Loucy (cell line): ENCODE data around the gene MYO5B.

Experiments used
- H2AFZ ChIP-seq: fragments of 200-600 bp; sonication (generic); 2 replicates; pipeline ENCODE4 v1.6.0; 2016; ENCODE audit warnings: antibody characterized with exemption, mild to moderate bottlenecking, low read length, moderate library complexity
- H3F3A ChIP-seq: fragments of 200-600 bp; 2 replicates; pipeline ENCODE4 v1.6.0; 2016; ENCODE audit warnings: antibody characterized with exemption, low read depth, mild to moderate bottlenecking
- H3K27me3 ChIP-seq: fragments of 200-600 bp; sonication (generic); 2 replicates; pipeline ENCODE4 v1.6.1; 2014; ENCODE audit warnings: low read length, mild to moderate bottlenecking; ENCODE audit not compliant: insufficient read depth, poor library complexity, severe bottlenecking
- H3K36me3 ChIP-seq: fragments of 200-600 bp; sonication (generic); 2 replicates; pipeline ENCODE4 v1.6.1; 2016; ENCODE audit warnings: low read length; ENCODE audit not compliant: insufficient read depth
- H3K4me1 ChIP-seq: fragments of 200-600 bp; sonication (generic); 2 replicates; pipeline ENCODE4 v1.5.1; 2014; ENCODE audit warnings: low read length, mild to moderate bottlenecking; ENCODE audit not compliant: insufficient read depth, poor library complexity, severe bottlenecking
- H3K4me2 ChIP-seq: fragments of 200-600 bp; sonication (generic); 2 replicates; pipeline ENCODE4 v1.6.0; 2014; ENCODE audit warnings: antibody characterized with exemption, low read length, low read depth, mild to moderate bottlenecking; ENCODE audit not compliant: poor library complexity, severe bottlenecking
- H3K4me3 ChIP-seq: fragments of 200-600 bp; sonication (generic); 2 replicates; pipeline ENCODE4 v1.5.1; 2014; ENCODE audit warnings: low read length, mild to moderate bottlenecking, mixed read lengths; ENCODE audit not compliant: poor library complexity, severe bottlenecking
- H3K79me2 ChIP-seq: fragments of 200-600 bp; sonication (generic); 2 replicates; pipeline ENCODE4 v1.6.1; 2014; ENCODE audit warnings: low read length; ENCODE audit not compliant: insufficient read depth
- H3K9ac ChIP-seq: fragments of 200-600 bp; sonication (generic); 2 replicates; pipeline ENCODE4 v1.6.0; 2014; ENCODE audit warnings: mild to moderate bottlenecking, low read depth, low read length, moderate library complexity; ENCODE audit not compliant: poor library complexity, severe bottlenecking
- H3K9me2 ChIP-seq: fragments of 200-600 bp; sonication (generic); replicated peaks from 2 replicates; pipeline ENCODE4 v1.6.1; 2016; ENCODE audit warnings: low read depth, low read length, mixed read lengths
- H3K9me3 ChIP-seq: fragments of 200-600 bp; sonication (generic); 2 replicates; pipeline ENCODE4 v1.6.1; 2014; ENCODE audit warnings: mild to moderate bottlenecking, antibody characterized with exemption, low read length, low read depth; ENCODE audit not compliant: insufficient read depth
- H4K20me1 ChIP-seq: fragments of 200-600 bp; sonication (generic); 2 replicates; pipeline ENCODE4 v1.6.0; 2014; ENCODE audit warnings: antibody characterized with exemption, low read length, mild to moderate bottlenecking; ENCODE audit not compliant: insufficient read depth, poor library complexity, severe bottlenecking
- EZH2phosphoT487 ChIP-seq: fragments of 200-600 bp; IDR thresholded peaks from 2 replicates; pipeline ENCODE4 v1.6.1; 2018; ENCODE audit warnings: antibody characterized with exemption, mild to moderate bottlenecking, moderate library complexity, borderline replicate concordance
- TF ChIP-seq, protein P1 (sequence below): fragments of 200-600 bp; sonication (generic); conservative IDR thresholded peaks from 2 replicates; pipeline ENCODE4 v1.5.1; 2014; ENCODE audit warnings: mild to moderate bottlenecking, antibody characterized with exemption, low read length

Gene MYO5B

DNA sequence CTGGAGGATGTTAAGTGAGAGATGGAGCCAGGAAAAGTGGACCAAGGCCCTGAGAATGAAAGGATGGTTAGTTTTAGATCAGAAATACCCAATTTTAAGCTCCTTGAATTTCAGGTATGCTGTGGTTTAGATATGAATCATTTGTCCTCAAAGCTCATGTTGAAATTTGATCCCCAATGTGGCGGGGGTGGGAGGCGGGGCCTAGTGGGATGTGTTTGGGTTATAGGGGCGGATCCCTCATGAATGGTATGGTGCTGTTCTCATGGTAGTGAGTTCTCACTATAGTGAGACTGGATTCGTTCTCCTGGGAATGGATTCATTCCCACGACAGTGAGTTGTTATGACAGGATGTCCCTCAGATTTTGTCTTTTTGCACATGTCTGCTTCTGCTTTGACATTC is 11.4 kb downstream of the MYO5B start:
- H3K4me2 ChIP-seq: no peak overlapping the region
- H3K4me1 ChIP-seq: no peaks in the 10 kb centered on the region
- no peaks in the 10 kb centered on the region for H3F3A ChIP-seq
- H4K20me1 ChIP-seq: no peaks in the 10 kb centered on the region
- no peaks in the 10 kb centered on the region for H3K79me2 ChIP-seq
- H3K36me3 ChIP-seq: no peaks in the 10 kb centered on the region
- no peaks in the 10 kb centered on the region for H3K9me3 ChIP-seq
- H3K4me3 ChIP-seq: no peak overlapping the region
- no peak for TF ChIP-seq EZH2phosphoT487
- TF ChIP-seq, protein P1, sequence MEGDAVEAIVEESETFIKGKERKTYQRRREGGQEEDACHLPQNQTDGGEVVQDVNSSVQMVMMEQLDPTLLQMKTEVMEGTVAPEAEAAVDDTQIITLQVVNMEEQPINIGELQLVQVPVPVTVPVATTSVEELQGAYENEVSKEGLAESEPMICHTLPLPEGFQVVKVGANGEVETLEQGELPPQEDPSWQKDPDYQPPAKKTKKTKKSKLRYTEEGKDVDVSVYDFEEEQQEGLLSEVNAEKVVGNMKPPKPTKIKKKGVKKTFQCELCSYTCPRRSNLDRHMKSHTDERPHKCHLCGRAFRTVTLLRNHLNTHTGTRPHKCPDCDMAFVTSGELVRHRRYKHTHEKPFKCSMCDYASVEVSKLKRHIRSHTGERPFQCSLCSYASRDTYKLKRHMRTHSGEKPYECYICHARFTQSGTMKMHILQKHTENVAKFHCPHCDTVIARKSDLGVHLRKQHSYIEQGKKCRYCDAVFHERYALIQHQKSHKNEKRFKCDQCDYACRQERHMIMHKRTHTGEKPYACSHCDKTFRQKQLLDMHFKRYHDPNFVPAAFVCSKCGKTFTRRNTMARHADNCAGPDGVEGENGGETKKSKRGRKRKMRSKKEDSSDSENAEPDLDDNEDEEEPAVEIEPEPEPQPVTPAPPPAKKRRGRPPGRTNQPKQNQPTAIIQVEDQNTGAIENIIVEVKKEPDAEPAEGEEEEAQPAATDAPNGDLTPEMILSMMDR: no peak
- H2AFZ ChIP-seq: no peak overlapping the region
- no peaks in the 10 kb centered on the region for H3K9me2 ChIP-seq
- no peaks in the 10 kb centered on the region for H3K27me3 ChIP-seq
- H3K9ac ChIP-seq: no peak overlapping the region

DNA sequence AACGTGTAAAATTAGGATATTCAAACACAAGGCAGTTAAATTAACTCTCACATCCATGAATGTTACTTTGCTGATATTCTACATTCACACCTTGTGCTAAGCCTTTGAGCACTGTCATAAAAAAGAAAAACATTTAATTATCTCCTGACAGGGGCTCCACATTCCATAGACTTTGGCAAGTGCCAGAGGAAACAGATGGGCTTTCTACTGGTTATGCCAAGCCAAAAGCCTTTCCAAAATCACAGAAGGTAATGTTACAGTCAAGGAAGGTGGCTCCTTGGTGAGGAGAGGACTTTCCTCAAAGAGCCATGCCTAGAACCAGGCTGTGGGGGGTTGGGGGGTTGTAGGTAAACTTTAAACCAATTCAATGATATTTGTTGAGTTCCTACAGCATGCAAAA is 12.4 kb downstream of the MYO5B start:
- H3K9me3 ChIP-seq: no peaks in the 10 kb centered on the region
- no peaks in the 10 kb centered on the region for H3K36me3 ChIP-seq
- no peaks in the 10 kb centered on the region for H3K79me2 ChIP-seq
- H3K4me2 ChIP-seq: no peak overlapping the region
- no peaks in the 10 kb centered on the region for H3K9me2 ChIP-seq
- H3F3A ChIP-seq: no peaks in the 10 kb centered on the region
- no peak overlapping the region for H3K9ac ChIP-seq
- no peaks in the 10 kb centered on the region for H4K20me1 ChIP-seq
- H3K4me3 ChIP-seq: no peak overlapping the region
- no peak overlapping the region for H2AFZ ChIP-seq
- no peaks in the 10 kb centered on the region for H3K27me3 ChIP-seq
- no peaks in the 10 kb centered on the region for H3K4me1 ChIP-seq
- TF ChIP-seq EZH2phosphoT487: no peak
- TF ChIP-seq, protein P1: no peak

DNA sequence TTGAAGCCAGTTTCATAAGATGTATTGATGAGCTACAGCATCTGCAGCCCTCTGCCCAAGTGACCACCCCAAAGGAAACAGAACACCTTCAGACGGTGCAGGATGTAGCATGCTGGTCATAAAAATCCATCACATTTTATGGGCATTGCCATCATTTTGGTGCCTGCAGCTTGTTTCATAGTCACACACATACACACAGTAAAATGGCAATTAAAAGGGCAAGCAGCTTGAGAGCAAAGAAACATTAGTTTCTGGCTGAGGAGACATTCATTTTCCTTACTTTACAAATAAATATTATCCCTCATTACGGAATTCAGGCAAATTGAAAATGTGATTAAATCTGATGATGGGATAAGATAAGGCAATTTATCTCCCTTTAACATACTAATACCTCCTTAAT is 13.4 kb downstream of the MYO5B start:
- Histone ChIP-seq H3K9me3 (no peaks in the 10 kb centered on the region), H3K27me3 (no peaks in the 10 kb centered on the region), H3K4me3 (no peak overlapping the region), H3K79me2 (no peaks in the 10 kb centered on the region), H4K20me1 (no peaks in the 10 kb centered on the region), H3K4me2 (no peak overlapping the region), H2AFZ (no peak overlapping the region), H3K36me3 (no peaks in the 10 kb centered on the region), H3F3A (no peaks in the 10 kb centered on the region), H3K9me2 (no peaks in the 10 kb centered on the region), H3K4me1 (no peaks in the 10 kb centered on the region), H3K9ac (no peak overlapping the region)
- no peak for TF ChIP-seq EZH2phosphoT487
- TF ChIP-seq, protein P1: no peak
